HFF-Myc (cell line): Measurements from ENCODE around the gene P2RY12.

Source experiments
- DNase-seq: peaks from one replicate; pipeline ENCODE4 v3.0.0-alpha.2; 2011; ENCODE audit warnings: low read depth; ENCODE audit errors: extremely low read depth
- H3K4me3 ChIP-seq: replicated peaks from 2 replicates; pipeline ENCODE4 v1.5.1; 2011; ENCODE audit warnings: low read depth, mild to moderate bottlenecking, control low read depth, low read length
- TF ChIP-seq, protein P1 (sequence below): IDR thresholded peaks from 2 replicates; pipeline ENCODE4 v1.5.1; 2012; ENCODE audit warnings: mild to moderate bottlenecking, low read depth, low read length, control low read depth; ENCODE audit errors: missing control alignments

The P2RY12 gene

DNA sequence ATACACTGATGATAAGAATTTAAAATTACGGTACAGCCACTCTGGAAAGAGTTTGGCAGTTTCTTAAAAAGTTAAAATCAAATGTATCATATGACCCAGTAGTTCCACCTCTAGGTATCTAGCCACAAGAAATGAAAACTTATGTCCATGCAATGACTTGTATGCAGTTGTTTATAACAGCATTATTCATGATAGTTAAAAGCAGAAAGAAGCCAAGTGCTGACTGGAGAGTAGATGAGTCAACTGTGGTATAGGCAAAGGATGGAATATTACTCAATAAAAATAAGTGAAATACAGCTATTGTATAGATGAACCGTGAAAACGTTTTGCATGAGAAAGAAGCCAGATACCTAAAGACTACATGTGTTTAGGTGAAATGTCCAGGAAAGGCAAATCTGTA is 82.8 kb downstream of the P2RY12 start:
- TF ChIP-seq, protein P1, sequence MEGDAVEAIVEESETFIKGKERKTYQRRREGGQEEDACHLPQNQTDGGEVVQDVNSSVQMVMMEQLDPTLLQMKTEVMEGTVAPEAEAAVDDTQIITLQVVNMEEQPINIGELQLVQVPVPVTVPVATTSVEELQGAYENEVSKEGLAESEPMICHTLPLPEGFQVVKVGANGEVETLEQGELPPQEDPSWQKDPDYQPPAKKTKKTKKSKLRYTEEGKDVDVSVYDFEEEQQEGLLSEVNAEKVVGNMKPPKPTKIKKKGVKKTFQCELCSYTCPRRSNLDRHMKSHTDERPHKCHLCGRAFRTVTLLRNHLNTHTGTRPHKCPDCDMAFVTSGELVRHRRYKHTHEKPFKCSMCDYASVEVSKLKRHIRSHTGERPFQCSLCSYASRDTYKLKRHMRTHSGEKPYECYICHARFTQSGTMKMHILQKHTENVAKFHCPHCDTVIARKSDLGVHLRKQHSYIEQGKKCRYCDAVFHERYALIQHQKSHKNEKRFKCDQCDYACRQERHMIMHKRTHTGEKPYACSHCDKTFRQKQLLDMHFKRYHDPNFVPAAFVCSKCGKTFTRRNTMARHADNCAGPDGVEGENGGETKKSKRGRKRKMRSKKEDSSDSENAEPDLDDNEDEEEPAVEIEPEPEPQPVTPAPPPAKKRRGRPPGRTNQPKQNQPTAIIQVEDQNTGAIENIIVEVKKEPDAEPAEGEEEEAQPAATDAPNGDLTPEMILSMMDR: no peak
- H3K4me3 ChIP-seq: no peak overlapping the region
- no peak for DNase-seq

DNA sequence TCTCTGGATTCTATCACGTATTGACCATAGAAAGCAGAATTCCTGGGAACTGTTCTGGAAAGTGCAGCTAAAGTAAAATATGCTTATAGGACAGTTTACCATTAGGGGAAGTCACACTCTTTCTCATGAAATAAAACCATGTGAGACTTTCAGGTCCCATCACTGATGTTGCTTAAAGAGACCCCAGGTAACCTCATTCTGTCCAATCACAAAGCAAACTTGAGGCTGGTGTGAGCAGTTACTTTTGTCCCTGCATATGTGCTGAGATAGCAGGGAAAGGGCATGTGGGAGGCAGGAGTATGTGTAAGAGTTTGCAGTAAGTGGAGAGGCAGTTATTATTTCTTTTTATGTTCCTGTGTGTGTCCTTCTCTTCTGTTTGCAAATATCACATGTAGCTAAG is 84.0 kb downstream of the P2RY12 start:
- TF ChIP-seq, protein P1: no peak
- no peak overlapping the region for H3K4me3 ChIP-seq
- no peak for DNase-seq

DNA sequence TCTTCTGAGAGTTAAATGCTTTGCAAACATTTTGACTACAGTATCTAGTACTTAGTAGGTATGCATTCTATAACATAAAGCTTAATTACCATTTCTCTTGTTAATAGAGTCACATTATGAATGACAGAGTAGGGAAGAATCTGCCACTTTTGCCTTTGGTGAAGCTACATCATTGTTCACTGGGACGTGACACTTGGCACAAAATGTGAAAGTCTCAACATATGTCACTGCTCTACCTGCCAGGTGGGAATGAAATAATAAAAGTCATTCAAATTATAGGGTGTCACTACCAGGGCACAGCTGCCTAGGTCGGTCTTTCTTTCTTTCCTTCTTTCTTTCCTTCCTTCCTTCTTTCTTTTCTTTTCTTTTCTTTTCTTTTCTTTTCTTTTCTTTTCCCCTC is 85.5 kb downstream of the P2RY12 start:
- no peak for DNase-seq
- no peak overlapping the region for H3K4me3 ChIP-seq
- TF ChIP-seq, protein P1: no peak

DNA sequence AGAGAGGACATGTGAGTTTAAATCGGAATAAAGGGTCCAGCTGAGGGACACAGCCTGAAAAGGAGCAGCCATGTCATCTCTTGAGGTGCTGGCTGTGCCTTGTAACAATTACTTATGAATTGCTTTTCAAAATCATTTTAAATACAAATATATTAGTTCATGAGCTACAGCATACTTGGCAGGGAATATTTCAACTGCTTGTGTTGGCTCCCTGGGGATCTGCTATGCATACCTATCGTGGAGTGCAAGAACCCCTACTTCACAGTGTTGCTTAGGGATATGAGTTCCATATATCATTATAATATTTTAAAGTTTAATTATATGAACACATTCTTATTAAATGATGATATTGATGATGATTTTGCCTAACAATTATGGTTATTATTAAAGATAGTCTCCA is 87.1 kb downstream of the P2RY12 start:
- TF ChIP-seq, protein P1: no peak
- no peak for DNase-seq
- H3K4me3 ChIP-seq: no peak overlapping the region

DNA sequence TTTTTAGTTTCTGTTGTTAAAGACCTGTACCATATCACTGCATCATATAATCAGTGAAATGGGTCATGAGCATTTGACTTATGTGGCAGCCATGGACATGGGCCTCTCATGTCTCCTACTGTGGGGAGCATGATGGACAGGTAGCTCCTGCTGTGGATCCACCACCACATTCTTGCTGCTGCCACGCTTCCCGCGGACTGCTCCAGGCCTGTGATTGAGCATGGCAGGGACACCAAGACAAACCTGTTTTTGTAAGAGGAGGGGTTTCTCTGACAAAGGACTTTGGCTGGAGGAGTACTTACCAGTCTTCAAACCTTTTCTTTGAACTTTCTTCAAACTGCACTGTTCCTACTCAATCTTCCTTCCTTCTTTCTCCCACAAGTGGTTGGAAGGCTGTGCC is 88.3 kb downstream of the P2RY12 start:
- TF ChIP-seq, protein P1: no peak
- H3K4me3 ChIP-seq: no peak overlapping the region
- DNase-seq: no peak

DNA sequence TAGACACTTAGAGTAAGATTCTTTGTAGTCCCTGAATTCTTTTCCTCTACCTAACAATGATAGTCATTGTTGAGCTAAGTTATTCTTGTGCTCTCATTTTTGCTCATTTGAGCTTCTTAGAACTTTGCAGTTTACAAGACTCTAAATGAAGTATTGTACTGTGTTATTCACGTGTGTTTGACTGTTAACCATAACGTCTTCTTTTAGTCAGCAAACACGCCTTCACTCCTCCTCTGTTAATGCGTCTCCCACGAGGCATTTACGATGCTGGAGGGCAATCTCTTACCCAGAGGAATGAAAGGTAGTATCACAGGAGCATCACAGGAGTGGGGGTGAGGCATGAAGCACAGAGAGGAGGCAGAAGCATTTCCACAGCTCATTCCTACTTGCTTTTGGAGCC is 91.4 kb downstream of the P2RY12 start:
- TF ChIP-seq, protein P1: no peak
- no peak for DNase-seq
- H3K4me3 ChIP-seq: no peak overlapping the region

DNA sequence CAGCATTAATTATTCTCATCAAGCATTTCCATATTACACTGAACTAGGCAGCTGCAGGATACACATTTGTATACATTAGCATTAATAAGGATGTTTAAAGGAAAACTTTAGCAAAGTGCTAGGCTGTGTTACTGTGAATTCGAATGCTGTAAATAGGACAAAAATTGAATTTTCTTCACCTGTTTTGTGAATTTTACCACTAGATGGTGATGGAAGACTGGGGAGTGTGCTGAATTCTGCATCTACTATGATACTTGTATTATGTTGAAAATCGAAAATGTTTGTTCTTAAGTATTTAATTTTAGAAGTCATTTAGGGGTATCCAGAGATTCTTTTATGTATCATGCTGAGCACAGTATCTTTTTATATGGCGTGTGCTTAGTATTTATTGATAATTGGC is 93.9 kb downstream of the P2RY12 start:
- DNase-seq: no peak
- no peak overlapping the region for H3K4me3 ChIP-seq

More for the DNA sequence above, 93.9 kb downstream of the P2RY12 start:
- TF ChIP-seq, protein P1: peak; percentile 32
